IPS DF 6.9 (cell line): ENCODE results near the gene ADAMTS12.

Experiments used
- DNase-seq: peaks from one replicate; pipeline ENCODE4 v3.0.0-alpha.2; 2013; ENCODE audit warnings: low read depth, low spot score
- H3K27ac ChIP-seq: one replicate; pipeline ENCODE4 v1.5.1; 2013; ENCODE audit warnings: low read length, control low read depth
- H3K27me3 ChIP-seq: 2 replicates; pipeline ENCODE4 v1.6.1; 2013; ENCODE audit warnings: mild to moderate bottlenecking, low read length; ENCODE audit not compliant: control insufficient read depth, insufficient read depth
- H3K36me3 ChIP-seq: 2 replicates; pipeline ENCODE4 v1.6.1; 2013; ENCODE audit warnings: low read length; ENCODE audit not compliant: control insufficient read depth, insufficient read depth
- H3K4me1 ChIP-seq: 2 replicates; pipeline ENCODE4 v1.6.1; 2013; ENCODE audit warnings: low read length; ENCODE audit not compliant: control insufficient read depth, insufficient read depth
- H3K4me3 ChIP-seq: 2 replicates; pipeline ENCODE4 v1.5.1; 2013; ENCODE audit warnings: mild to moderate bottlenecking, low read length
- H3K9me3 ChIP-seq: 2 replicates; pipeline ENCODE4 v1.6.1; 2013; ENCODE audit warnings: low read length, inconsistent platforms; ENCODE audit not compliant: control insufficient read depth, insufficient read depth
- WGBS: extraction: QIAGEN DNeasy Blood & Tissue Kit; methylation state at CpG from one replicate; pipeline ENCODE4 v1.1.7; 2013; ENCODE audit warnings: mixed read lengths, missing lambda C conversion rate; ENCODE audit not compliant: insufficient read length, insufficient coverage; 5-methylcytosine and 5-hydroxymethylcytosine counted together

Gene ADAMTS12

GRCh38 chr5:33831041-33831440 is 60.7 kb downstream of the ADAMTS12 start:
- WGBS, result no CpG with 5 or more reads among the region's 1 CpG
- Histone ChIP-seq H3K4me3 (no peak overlapping the region), H3K27me3 (no peaks in the 10 kb centered on the region), H3K9me3 (no peaks in the 10 kb centered on the region), H3K4me1 (peaks cover 4% of the 10 kb centered on the region; the same call in 1 of the 2 replicates), H3K36me3 (no peaks in the 10 kb centered on the region), H3K27ac (no peak overlapping the region)
- DNase-seq, result no peak

- no peaks in the 10 kb centered on the region for H3K36me3 ChIP-seq
- no peaks in the 10 kb centered on the region for H3K27me3 ChIP-seq
- no peak overlapping the region for H3K27ac ChIP-seq
- DNase-seq, result no peak
- no peaks in the 10 kb centered on the region for H3K9me3 ChIP-seq
- WGBS, result no CpG with 5 or more reads among the region's 1 CpG
- H3K4me1 ChIP-seq, result peaks cover 3% of the 10 kb centered on the region; the same call in 1 of the 2 replicates
- no peak overlapping the region for H3K4me3 ChIP-seq
Measured at GRCh38 chr5:33829430-33829829, 62.4 kb downstream of the ADAMTS12 start.

GRCh38 chr5:33828626-33829308 is 63.0 kb downstream of the ADAMTS12 start:
- H3K4me3 ChIP-seq, result no peak overlapping the region
- no peak overlapping the region for H3K27ac ChIP-seq
- H3K36me3 ChIP-seq, result no peaks in the 10 kb centered on the region
- H3K4me1 ChIP-seq, result peaks cover 3% of the 10 kb centered on the region; the same call in 1 of the 2 replicates
- no CpG with 5 or more reads among the region's 7 CpGs for WGBS
- H3K9me3 ChIP-seq, result no peaks in the 10 kb centered on the region
- no peak for DNase-seq
- H3K27me3 ChIP-seq, result no peaks in the 10 kb centered on the region

GRCh38 chr5:33827885-33828284 is 63.9 kb downstream of the ADAMTS12 start:
- no peak for DNase-seq
- Histone ChIP-seq H3K9me3 (no peaks in the 10 kb centered on the region), H3K4me1 (peaks cover 2% of the 10 kb centered on the region; the same call in 1 of the 2 replicates), H3K4me3 (no peak overlapping the region), H3K36me3 (no peaks in the 10 kb centered on the region), H3K27me3 (no peaks in the 10 kb centered on the region), H3K27ac (no peak overlapping the region)
- WGBS, result no CpG with 5 or more reads among the region's 1 CpG

GRCh38 chr5:33827018-33827707 is 64.6 kb downstream of the ADAMTS12 start:
- DNase-seq, result no peak
- Histone ChIP-seq H3K4me3 (no peak overlapping the region), H3K27ac (no peak overlapping the region), H3K4me1 (no peaks in the 10 kb centered on the region), H3K9me3 (no peaks in the 10 kb centered on the region), H3K36me3 (no peaks in the 10 kb centered on the region), H3K27me3 (no peaks in the 10 kb centered on the region)
- no CpG with 5 or more reads among the region's 7 CpGs for WGBS

- no peak overlapping the region for H3K27ac ChIP-seq
- no peaks in the 10 kb centered on the region for H3K27me3 ChIP-seq
- H3K36me3 ChIP-seq, result no peaks in the 10 kb centered on the region
- no CpG with 5 or more reads among the region's 4 CpGs for WGBS
- no peak for DNase-seq
- no peak overlapping the region for H3K4me3 ChIP-seq
- H3K4me1 ChIP-seq, result no peaks in the 10 kb centered on the region
- no peaks in the 10 kb centered on the region for H3K9me3 ChIP-seq
Measured at GRCh38 chr5:33824516-33825195, 67.1 kb downstream of the ADAMTS12 start.

- no peak for DNase-seq
- Histone ChIP-seq H3K27ac (no peak overlapping the region), H3K36me3 (no peaks in the 10 kb centered on the region), H3K4me1 (no peaks in the 10 kb centered on the region), H3K4me3 (no peak overlapping the region), H3K27me3 (no peaks in the 10 kb centered on the region), H3K9me3 (no peaks in the 10 kb centered on the region)
Measured at GRCh38 chr5:33817301-33817700, 74.5 kb downstream of the ADAMTS12 start.

- no peaks in the 10 kb centered on the region for H3K4me1 ChIP-seq
Measured at GRCh38 chr5:33816791-33817190, 75.0 kb downstream of the ADAMTS12 start.

GRCh38 chr5:33812746-33813145 is 79.0 kb downstream of the ADAMTS12 start:
- Histone ChIP-seq H3K9me3 (no peaks in the 10 kb centered on the region), H3K27ac (no peak overlapping the region), H3K4me1 (no peaks in the 10 kb centered on the region), H3K36me3 (no peaks in the 10 kb centered on the region), H3K4me3 (no peak overlapping the region), H3K27me3 (no peaks in the 10 kb centered on the region)
- WGBS, result no CpG with 5 or more reads among the region's 4 CpGs
- DNase-seq, result no peak

More at GRCh38 chr5:33816791-33817190, 75.0 kb downstream of the ADAMTS12 start:
- Histone ChIP-seq H3K9me3 (no peaks in the 10 kb centered on the region), H3K27ac (no peak overlapping the region), H3K27me3 (no peaks in the 10 kb centered on the region), H3K4me3 (no peak overlapping the region), H3K36me3 (no peaks in the 10 kb centered on the region)
- WGBS, result no CpG with 5 or more reads among the region's 1 CpG
- no peak for DNase-seq

- DNase-seq, result no peak
- no CpG with 5 or more reads among the region's 3 CpGs for whole genome bisulfite sequencing
- no peak overlapping the region for H3K4me3 ChIP-seq
- H3K36me3 ChIP-seq, result no peaks in the 10 kb centered on the region
- H3K27ac ChIP-seq, result no peak overlapping the region
- no peaks in the 10 kb centered on the region for H3K4me1 ChIP-seq
- no peaks in the 10 kb centered on the region for H3K27me3 ChIP-seq
- no peaks in the 10 kb centered on the region for H3K9me3 ChIP-seq
Measured at GRCh38 chr5:33810491-33811120, 81.2 kb downstream of the ADAMTS12 start.
